Right atrium auricular region (tissue), 2 donors: Measurements from ENCODE around the gene UPK3B. TPM values are rescaled to one million over a fixed set of nuclear protein-coding genes. Genes with fewer than 3 reads are reported as not detected.
"Not testable (repeated sequence)": the region's sequence is repeated elsewhere in the genome, so short reads cannot be mapped to it uniquely, and the experiment has no call there.

Source experiments
- DNase-seq: peaks from one replicate; pipeline ENCODE4 v3.0.0-alpha.2; 2019; ENCODE audit warnings: low spot score
- H3K27ac ChIP-seq, 2 donors: fragments of 200-600 bp; sonication (generic); 1 replicate in 1 of 2; 2 replicates in 1 of 2; pipeline ENCODE4 v1.5.1; 2016 to 2019
- H3K27me3 ChIP-seq, 2 donors: fragments of 200-600 bp; sonication (generic); one replicate each; pipeline versions ENCODE4 v1.5.1 to v1.6.0; 2017 to 2019
- H3K36me3 ChIP-seq: fragments of 200-600 bp; sonication (generic); one replicate; pipeline ENCODE4 v1.5.1; 2016
- H3K4me1 ChIP-seq, 2 donors: fragments of 200-600 bp; sonication (generic); one replicate each; pipeline versions ENCODE4 v1.5.1 to v1.6.0; 2017 to 2019
- H3K4me3 ChIP-seq, 2 donors: fragments of 200-600 bp; sonication (generic); 1 replicate in 1 of 2; 2 replicates in 1 of 2; pipeline ENCODE4 v1.5.1; 2017 to 2019; ENCODE audit warnings: mild to moderate bottlenecking in 1 of 2, moderate library complexity in 1 of 2
- H3K9me3 ChIP-seq, 2 donors: fragments of 200-600 bp; sonication (generic); one replicate each; pipeline ENCODE4 v1.5.1; 2019
- total RNA-seq, 2 donors: library from RNA; depleted of rRNA; stranded (reverse); fragments of >200 nt; gene quantifications; one replicate each; pipeline ENCODE4 v1.1.0, GENCODE V29; 2016
- TF ChIP-seq, protein P1 (sequence below), 2 donors: fragments of 200-600 bp; sonication (generic); IDR thresholded peaks; one replicate each; pipeline ENCODE4 v1.5.1; 2019; ENCODE audit warnings: antibody characterized with exemption in 2 of 2

Gene UPK3B
- total RNA-seq, 2 donors from 2014 or later = 78.8 to 126 TPM

DNA sequence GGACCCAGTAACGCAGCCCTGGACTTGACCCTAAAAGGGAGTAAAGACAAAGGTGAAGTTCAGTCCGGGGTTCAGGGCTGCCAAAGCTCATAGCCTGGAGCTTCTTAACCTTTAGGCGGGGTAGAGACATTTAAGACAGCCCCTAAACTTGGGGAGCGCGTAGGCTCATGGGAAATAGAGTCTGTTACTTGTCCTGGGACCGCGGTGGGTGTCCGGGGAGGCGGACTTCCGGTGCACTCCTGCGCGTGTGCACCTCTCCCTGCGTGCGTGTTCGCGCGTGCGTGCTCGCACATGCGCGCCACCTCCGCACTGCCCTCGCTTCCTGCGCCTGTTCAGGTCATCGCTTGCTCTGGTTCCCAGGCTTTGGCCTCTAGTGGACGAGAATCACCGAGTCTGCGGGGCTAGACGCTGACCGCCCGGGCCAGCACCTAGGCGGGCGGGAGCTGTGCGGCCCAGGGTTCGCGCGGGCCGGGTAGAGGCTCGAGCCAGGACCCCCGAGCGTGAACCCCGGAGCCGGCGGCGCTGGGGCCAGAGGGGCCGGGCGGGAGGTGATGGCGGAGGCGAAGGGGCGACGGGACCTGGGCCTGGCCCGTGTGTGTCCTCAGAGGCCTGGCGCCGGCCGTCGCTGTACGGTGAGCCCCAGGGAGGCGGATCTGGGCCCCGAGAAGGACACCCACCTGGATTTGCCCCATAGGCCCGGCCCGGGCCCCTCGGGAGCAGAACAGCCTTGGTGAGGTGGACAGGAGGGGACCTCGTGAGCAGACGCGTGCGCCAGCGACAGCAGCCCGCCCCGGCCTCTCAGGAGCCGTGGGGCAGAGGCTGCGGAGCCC lies 38.9 kb downstream of the UPK3B start:
- not testable (repeated sequence) for H3K27me3 ChIP-seq, H3K4me1 ChIP-seq, H3K36me3 ChIP-seq, H3K9me3 ChIP-seq
- H3K4me3 ChIP-seq = peak overlapping the region; percentile 94 to 98
- DNase-seq = peak; percentile 94
- TF ChIP-seq, protein P1, sequence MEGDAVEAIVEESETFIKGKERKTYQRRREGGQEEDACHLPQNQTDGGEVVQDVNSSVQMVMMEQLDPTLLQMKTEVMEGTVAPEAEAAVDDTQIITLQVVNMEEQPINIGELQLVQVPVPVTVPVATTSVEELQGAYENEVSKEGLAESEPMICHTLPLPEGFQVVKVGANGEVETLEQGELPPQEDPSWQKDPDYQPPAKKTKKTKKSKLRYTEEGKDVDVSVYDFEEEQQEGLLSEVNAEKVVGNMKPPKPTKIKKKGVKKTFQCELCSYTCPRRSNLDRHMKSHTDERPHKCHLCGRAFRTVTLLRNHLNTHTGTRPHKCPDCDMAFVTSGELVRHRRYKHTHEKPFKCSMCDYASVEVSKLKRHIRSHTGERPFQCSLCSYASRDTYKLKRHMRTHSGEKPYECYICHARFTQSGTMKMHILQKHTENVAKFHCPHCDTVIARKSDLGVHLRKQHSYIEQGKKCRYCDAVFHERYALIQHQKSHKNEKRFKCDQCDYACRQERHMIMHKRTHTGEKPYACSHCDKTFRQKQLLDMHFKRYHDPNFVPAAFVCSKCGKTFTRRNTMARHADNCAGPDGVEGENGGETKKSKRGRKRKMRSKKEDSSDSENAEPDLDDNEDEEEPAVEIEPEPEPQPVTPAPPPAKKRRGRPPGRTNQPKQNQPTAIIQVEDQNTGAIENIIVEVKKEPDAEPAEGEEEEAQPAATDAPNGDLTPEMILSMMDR (IDR thresholded peaks at IDR 0.05) = peak in 1 of 2 donors; percentile 29
- peak overlapping the region; percentile 98 for H3K27ac ChIP-seq

DNA sequence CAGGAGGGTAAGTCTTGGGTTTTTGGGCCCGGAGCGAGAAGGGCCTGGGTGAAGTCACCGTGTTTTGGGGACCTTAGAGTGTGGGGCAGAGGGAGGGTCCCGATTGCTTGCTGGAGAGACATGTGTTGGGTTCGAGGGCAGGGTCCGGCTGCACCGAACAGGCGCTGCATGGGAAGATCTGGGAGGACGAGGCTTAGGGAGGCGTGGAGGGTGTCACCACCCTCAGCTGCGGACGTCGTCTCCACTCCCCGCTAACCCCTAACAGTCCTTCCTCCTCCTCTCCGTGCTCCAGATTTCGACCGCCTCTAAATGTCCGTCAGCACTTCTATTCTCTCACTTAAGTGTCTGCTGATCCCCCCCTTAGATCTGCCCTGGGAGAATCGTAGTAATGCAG lies 39.5 kb downstream of the UPK3B start:
- H3K4me1 ChIP-seq, H3K9me3 ChIP-seq, DNase-seq, H3K36me3 ChIP-seq, H3K27me3 ChIP-seq: not testable (repeated sequence)
- Histone ChIP-seq H3K27ac (peak overlapping the region; percentile 98), H3K4me3 (peak overlapping the region; percentile 94 to 98)

DNA sequence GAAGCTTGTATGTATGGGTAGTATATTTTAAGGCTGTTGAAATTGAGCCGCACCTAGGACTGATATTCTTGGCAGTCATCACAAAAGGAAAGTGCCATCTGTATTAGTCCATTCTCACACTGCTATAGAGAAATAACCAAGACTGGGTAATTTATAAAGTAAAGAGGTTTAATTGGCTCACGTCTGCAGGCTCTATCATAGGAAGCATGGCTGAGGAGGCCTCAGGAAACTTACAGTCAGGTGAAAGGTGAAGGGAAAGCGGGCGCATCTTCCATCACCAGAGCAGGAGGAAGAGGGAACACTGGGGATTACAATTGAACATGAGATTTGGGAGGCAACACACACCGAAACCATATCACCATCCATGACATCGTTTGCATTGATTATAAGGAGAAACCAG lies 41.6 kb downstream of the UPK3B start:
- not testable (repeated sequence) for H3K27ac ChIP-seq, DNase-seq, H3K9me3 ChIP-seq, H3K4me3 ChIP-seq, H3K36me3 ChIP-seq, H3K27me3 ChIP-seq, H3K4me1 ChIP-seq

DNA sequence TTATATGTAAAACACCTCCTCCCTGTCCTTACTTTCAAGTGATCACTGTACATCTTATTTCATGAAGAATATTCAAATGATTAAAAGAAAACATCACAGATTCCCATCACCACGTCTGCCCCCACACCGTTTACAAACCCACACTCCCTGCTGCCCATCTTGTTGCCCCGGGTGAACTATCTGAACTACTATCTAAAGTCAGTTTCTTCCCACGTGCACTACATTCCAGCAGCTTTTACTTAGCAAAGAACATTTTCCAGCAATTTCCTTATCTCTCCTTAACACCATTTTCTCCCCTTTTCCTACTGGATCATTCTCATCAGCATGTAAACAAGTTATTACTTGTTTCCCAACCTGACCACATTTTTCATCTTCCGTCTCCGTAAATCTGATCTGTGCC lies 49.3 kb downstream of the UPK3B start:
- not testable (repeated sequence) for H3K27me3 ChIP-seq, DNase-seq, H3K36me3 ChIP-seq, H3K4me1 ChIP-seq, H3K9me3 ChIP-seq, H3K4me3 ChIP-seq, H3K27ac ChIP-seq

DNA sequence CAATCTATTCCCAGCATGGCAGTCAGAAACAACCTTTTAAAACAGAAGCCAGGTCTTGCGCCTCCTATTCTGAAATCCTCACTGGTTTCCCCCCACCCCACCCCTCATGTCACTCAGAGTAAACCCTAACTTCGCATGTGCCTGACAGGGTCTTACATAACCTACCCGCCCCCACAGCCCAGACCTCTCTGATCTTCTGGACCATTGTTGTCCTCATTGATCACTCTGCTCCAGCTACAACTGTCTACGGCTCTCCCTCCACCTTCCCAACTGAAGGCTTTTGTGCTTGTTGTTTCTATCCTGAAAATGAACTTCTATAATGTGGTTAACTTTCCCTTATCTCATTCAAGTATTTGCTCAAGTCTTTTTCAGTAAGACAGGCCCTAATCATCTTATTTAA lies 49.8 kb downstream of the UPK3B start:
- not testable (repeated sequence) for DNase-seq, H3K27ac ChIP-seq, H3K27me3 ChIP-seq, H3K36me3 ChIP-seq, H3K9me3 ChIP-seq, H3K4me3 ChIP-seq, H3K4me1 ChIP-seq

DNA sequence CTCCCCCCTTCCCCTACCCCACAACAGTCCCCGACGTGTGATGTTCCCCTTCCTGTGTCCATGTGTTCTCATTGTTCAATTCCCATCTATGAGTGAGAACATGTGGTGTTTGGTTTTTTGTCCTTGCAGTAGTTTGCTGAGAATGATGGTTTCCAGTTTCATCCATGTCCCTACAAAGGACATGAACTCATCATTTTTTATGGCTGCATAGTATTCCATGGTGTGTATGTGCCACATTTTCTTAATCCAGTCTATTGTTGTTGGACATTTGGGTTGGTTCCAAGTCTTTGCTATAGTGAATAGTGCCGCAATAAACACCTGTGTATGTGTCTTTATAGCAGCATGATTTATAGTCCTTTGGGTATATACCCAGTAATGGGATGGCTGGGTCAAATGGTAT lies 51.0 kb downstream of the UPK3B start:
- not testable (repeated sequence) for H3K36me3 ChIP-seq, H3K4me3 ChIP-seq, H3K27me3 ChIP-seq, H3K4me1 ChIP-seq, H3K27ac ChIP-seq, DNase-seq, H3K9me3 ChIP-seq

DNA sequence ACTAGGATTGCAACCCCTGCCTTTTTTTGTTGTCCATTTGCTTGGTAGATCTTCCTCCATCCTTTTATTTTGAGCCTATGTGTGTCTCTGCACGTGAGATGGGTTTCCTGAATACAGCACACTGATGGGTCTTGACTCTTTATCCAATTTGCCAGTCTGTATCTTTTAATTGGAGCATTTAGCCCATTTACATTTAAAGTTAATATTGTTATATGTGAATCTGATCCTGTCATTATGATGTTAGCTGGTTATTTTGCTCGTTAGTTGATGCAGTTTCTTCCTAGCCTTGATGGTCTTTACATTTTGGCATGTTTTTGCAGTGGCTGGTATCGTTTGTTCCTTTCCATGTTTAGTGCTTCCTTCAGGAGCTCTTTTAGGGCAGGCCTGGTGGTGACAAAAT lies 54.6 kb downstream of the UPK3B start:
- not testable (repeated sequence) for H3K36me3 ChIP-seq, H3K9me3 ChIP-seq, H3K27me3 ChIP-seq, H3K4me1 ChIP-seq, H3K27ac ChIP-seq, DNase-seq, H3K4me3 ChIP-seq

Other genes starting within 250 kb of the UPK3B start
- gene HSPB1, start 207.9 kb upstream of the UPK3B start, total RNA-seq = 1,000 to 10,000 TPM; 1,006 to 1,433 TPM
- 100 to 1,000 TPM; 132 to 153 TPM for gene YWHAG, start 151.6 kb upstream of the UPK3B start, total RNA-seq
- gene SSC4D, start 100.9 kb upstream of the UPK3B start, total RNA-seq = under 1 TPM; 0.35 to 0.37 TPM
- gene ZP3, start 85.6 kb upstream of the UPK3B start, total RNA-seq = 1 to 10 TPM; 2.4 to 3.4 TPM
- gene DTX2, start 48.8 kb upstream of the UPK3B start, total RNA-seq = 10 to 100 TPM in 1 of 2 donors, 1 to 10 TPM in 1; 7.9 to 18.9 TPM
- gene SPDYE16, start 32.7 kb downstream of the UPK3B start, total RNA-seq = not detected
- gene POMZP3, start 116.7 kb downstream of the UPK3B start, total RNA-seq = 10 to 100 TPM in 1 of 2 donors, 1 to 10 TPM in 1; 2.2 to 10.1 TPM